SK-N-MC (cell line): Measurements from ENCODE around the gene TMEM255B.

ENCODE experiments used
- EZH2 ChIP-seq: fragments of 200-600 bp; sonication (generic); IDR thresholded peaks from one replicate; pipeline ENCODE4 v1.6.1; 2017; ENCODE audit warnings: antibody characterized with exemption
- FOXP2 ChIP-seq: optimal IDR thresholded peaks from 2 replicates; pipeline ENCODE3; 2011; ENCODE audit warnings: mild to moderate bottlenecking, moderate library complexity; ENCODE audit not compliant: insufficient read depth; ENCODE audit errors: extremely low read length, control extremely low read depth
- POLR2AphosphoS5 ChIP-seq: IDR thresholded peaks from 2 replicates; pipeline ENCODE4 v1.6.1; 2012; ENCODE audit warnings: mild to moderate bottlenecking, low read depth, low read length, borderline replicate concordance

GRCh38 chr13:113753171-113753570 lies 5.9 kb upstream of the TMEM255B start:
- TF ChIP-seq POLR2AphosphoS5 = no peak
- TF ChIP-seq EZH2 = no peak
- TF ChIP-seq FOXP2 = no peak
